Measurements from ENCODE around the gene SAP30.

The SAP30 gene

DNA sequence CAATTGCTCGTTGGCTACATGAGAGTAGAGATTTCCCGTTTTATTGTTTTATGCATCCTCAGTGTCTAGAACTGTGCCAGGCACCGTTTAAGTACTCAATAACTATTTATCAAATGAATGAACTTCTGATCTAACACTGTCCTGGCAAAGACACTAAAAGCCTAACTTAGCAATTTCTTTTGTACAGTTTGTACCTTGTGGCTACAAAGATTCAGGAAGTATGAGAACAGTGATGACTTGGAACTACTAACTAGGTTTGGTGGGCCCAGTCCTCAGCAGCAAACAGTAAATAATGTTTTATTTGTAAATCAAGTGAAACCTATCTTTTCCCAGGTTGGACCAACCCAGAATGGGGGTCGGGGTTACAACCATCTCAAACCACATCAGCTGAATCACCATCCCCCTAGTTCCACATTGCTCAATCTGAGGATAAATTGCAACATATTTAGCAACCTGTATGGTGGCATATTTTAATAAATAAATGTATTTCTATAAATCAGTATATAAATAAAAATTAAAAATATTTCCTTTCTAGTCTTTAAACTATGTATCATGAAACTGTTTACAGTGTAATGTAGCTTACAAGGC is 40.4 kb downstream of the SAP30 start:
- FAIRE-seq: peak; percentile 4
- DNase-seq (ENCODE audit: insufficient read length, low spot score): no peak

DNA sequence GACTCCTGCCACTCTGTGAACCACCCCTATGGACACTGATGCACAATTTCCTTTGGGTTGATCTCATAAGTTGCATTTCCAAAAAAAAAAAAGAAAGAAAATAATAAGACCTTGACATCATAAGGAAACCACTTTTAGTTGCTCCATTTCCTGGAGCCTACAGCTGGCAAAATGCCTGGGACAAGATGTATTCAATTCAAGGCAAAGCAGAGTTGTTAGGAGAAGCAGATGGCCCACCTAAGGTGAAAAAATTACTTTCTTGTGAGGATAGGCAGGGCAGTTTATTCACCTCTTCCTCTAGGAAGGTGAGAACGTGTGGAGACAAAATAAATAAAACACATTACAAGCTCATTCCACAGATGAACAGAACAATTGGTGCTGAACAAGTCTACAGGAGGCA is 42.3 kb downstream of the SAP30 start:
- DNase-seq (ENCODE audit: insufficient read length, low spot score): no peak
- FAIRE-seq: no peak

DNA sequence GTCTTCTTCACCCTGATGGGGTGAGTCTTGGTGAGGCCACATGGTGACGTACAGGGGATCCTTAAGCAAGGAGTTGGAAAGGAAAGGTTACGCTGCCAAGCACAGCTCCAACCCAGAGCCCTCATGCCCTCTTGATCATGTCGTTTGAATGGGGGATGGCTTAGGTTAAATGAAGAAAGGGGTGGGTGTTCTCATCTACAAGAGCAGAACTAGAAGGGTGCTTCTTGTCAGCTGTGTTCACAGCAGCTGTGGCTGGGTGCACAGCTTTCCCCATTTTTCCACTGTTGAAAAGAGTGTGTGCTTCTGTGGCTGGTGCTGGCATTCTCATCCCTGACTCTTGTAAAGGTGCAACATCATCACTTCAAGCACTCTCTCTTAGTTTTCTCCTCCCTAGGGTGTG is 43.7 kb downstream of the SAP30 start:
- DNase-seq (ENCODE audit: insufficient read length, low spot score): no peak
- FAIRE-seq: no peak

DNA sequence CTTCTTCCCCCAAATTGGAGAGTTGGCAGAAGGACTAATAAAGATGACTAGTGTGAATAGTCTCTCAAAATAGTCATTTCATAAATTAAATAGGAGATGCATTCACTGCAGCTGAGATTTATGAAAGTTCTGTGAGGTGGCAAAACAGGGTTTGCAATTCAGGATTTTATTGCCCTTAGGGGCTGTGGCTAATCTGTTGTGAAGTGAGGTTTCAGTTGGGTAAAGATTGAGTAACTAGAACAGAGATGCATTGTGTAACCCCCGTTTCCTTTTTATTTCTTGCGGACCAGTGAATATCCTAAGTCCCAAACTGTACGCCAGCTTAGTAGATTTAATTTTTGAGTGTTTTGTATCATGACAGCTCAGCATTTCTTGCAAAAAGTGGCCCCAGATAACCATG is 44.3 kb downstream of the SAP30 start:
- FAIRE-seq (no peak), DNase-seq (ENCODE audit: insufficient read length, low spot score) (no peak)

DNA sequence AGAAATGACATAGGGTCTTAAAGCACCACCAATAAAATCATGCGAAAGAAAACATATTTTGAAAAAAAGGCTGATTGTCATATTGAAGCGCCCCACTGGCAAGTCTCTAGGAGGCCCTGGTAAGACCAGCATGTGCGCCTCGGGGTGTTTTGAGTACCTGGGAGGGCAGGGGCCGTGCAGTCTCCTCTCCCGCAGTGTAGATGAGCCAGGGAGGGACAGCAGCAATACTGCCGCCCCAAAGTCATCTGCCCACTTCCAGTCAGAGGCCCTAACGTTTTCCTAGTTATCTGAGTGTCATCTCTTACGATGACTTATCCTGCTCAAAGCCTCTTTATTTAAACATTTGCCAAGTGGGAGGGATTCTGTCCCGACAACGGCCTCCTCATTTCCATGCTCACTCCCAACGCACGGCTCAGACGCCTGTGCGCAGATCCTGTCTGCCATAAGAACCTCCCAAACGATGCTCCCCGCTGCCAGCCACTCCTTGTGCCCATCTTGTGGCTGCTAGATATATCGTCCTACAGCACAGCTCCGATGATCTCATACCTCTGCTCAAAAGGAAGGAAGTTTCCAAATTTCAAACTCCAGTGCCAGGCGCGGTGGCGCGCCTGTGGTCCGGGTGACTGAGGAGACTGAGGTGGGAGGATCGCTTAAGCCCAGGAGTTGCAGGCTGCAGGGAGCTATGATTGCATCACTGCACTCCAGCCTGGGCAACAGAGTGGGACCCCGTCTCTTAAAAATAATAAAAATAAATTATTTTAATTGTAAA is 45.3 kb downstream of the SAP30 start:
- FAIRE-seq (no peak), DNase-seq (ENCODE audit: insufficient read length, low spot score) (no peak)

DNA sequence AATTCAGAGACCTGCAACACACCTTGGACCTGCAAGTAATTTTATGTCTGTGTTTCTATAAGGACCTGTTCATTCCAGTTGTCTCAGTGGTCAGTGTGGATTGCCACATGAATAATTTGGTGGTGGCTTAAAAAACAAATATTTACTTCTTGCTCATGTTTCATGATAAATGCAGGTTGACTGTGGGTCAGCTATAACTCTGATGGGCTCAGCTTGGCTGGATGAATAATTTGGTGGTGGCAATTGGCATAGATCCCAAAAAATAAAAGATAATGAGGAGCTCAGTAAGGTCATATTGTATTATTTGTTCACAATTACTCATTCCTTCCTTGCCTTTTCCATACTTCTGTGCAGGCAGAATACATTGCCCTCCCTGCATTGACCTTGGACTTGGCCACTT is 47.1 kb downstream of the SAP30 start:
- no peak for DNase-seq (ENCODE audit: insufficient read length, low spot score)

DNA sequence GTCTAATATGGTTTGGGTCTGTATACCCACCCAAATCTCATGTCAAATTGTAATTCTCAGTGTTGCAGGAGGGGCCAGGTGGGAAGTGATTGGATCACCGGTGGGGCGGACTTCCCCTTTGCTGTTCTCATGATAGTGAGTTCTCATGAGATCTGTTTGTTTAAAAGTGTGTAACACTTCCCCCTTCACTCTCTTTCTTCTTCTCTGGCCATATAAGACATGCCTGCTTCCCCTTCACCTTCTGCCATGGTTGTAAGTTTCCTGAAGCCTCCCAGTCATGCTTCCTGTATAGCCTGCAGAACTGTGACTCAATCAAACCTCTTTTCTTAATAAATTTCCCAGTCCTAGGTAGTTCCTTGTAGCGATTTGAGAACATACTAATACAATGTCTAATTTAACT is 47.9 kb downstream of the SAP30 start:
- FAIRE-seq: no peak

More for the DNA sequence above, 47.1 kb downstream of the SAP30 start:
- FAIRE-seq: no peak

DNA sequence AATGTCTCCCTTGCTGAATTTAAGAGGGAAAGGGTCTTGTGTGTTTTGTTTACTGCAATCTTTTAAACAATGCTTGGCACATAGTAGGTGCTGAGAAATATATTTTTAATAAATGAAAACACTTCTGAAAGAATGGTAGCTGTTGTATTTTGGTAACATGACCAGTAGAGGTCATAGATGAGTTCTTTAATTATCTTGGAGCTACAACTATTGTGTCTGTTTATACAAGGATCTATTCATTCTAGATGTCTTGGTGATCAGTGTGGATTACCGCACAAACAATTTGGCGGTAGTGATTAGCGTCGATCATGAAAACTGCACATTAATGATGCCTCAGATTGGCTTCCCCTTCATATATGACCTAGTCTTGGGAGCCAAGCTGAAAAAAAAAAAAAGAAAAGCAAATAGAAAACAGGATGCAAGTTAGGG is 49.6 kb downstream of the SAP30 start:
- FAIRE-seq (no peak), DNase-seq (ENCODE audit: insufficient read length, low spot score) (peak; percentile 23)

More for the DNA sequence above, 47.9 kb downstream of the SAP30 start:
- no peak for DNase-seq (ENCODE audit: insufficient read length, low spot score)

DNA sequence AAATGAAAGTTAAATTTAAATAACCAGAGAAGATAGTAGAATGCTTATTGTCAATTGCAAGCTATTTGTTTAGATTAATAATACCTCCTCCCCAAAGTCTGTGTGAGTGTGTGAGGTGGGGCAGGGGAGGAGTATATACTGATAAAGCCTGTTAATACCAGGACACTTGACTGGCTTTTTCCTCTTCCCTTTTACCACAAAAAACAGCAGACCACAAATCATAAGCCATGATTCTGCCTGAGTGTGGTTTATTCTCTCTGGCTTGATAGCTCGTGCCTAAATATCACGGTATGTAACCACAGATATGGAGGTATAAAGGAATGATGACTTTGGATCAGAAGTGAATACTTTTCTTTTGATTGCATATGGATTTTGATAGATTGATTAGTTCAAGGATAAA is 50.0 kb downstream of the SAP30 start:
- no peak for DNase-seq (ENCODE audit: insufficient read length, low spot score)
- no peak for FAIRE-seq

DNA sequence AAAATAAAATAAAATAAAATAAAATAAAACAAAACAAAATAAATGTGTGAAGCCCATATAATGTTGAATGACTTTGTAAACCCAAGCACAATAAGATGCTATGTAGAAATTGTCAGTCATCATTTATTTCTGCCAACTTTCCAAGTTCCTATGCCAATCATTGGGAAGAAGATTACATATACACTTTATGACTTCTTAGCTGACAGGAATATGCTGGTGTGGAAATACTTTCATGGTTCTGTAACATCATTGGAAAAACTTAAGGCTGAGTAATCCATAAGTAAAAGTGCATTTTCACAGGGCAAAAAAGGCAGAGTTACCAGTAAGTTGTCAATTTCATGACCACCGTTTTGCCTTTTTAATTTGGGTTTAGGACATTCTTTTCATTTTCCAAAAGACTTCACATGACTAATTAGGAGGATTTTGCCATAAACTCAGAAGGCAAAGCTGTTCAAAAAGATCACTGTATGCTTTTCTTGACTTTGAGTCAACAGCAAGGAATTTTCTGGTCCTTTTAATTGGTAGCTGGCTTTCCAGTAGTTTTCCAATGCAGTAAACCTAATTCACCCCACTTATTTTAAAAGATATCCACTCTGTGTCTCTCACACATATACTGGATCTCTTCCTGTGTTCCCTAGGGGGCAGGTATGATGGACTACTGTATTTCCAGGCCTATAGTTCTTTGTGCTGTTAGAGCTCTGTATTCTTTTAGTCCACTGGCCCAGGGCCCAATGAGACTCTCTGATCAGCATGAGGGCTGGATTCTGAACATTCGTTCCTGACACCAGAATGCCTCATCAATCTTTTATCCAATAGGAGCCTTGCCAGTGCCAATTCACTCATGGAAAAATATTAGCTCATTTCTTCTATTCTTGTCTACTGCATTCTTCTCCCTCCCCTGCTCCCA is 54.4 kb downstream of the SAP30 start:
- DNase-seq (ENCODE audit: insufficient read length, low spot score) (no peak), FAIRE-seq (no peak)

DNA sequence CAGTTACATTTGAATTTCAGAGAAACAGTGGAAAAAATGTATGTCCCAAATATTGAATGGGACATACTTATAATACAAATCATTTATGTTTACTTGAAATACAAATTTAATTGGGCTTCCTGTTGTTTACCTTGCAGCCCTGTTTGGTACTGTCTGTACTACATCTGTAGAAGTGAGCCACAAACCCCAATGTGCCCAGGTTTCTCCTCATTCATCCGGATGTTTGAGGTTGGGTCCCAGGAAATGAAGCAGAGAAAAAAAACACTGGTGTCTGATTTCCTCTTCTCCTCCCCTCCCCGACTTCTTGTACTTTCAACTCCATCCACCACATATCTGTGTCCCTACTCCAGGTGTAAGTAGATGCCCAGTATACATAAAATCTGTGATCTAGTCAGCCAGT is 55.3 kb downstream of the SAP30 start:
- FAIRE-seq: no peak

More for the DNA sequence above, 55.3 kb downstream of the SAP30 start:
- DNase-seq (ENCODE audit: insufficient read length, low spot score): no peak

Data from HTR-8/SVneo (cell line).